NCI-H2227 (cell line): ENCODE results near the gene ATP4A.
"Not testable (repeated sequence)": the region's sequence is repeated elsewhere in the genome, so short reads cannot be mapped to it uniquely, and the experiment has no call there.

Experiments
- DNase-seq: peaks from one replicate; lab custom pipeline; 2025; ENCODE audit not compliant: unreplicated experiment; lab: John Stamatoyannopoulos, UW

The ATP4A gene

GRCh38 chr19:35563207-35563829 is at the start of gene ATP4A:
Gene ATP4A, minus strand, starts transcription at chr19:35563658. Its CDS starts 29 bp downstream, at chr19:35563629.
- no peak for DNase-seq

GRCh38 chr19:35612559-35613321 is 49.3 kb upstream of the ATP4A start, which contains the start of gene HAUS5:
Gene HAUS5, plus strand, starts transcription at chr19:35612735. Its CDS starts 60 bp downstream, at chr19:35612795.
- DNase-seq, result peak; percentile 100

- DNase-seq, result no peak
Measured at GRCh38 chr19:35612224-35612558, 48.7 kb upstream of the ATP4A start.

- DNase-seq, result no peak
Measured at GRCh38 chr19:35609851-35610353, 46.4 kb upstream of the ATP4A start.

GRCh38 chr19:35608251-35608650 is 44.8 kb upstream of the ATP4A start:
- DNase-seq, result no peak

- DNase-seq, result no peak
Measured at GRCh38 chr19:35607661-35608060, 44.2 kb upstream of the ATP4A start.

- DNase-seq, result not testable (repeated sequence)
Measured at GRCh38 chr19:35607170-35607569, 43.7 kb upstream of the ATP4A start.

GRCh38 chr19:35604436-35604835 is 41.0 kb upstream of the ATP4A start:
- DNase-seq, result not testable (repeated sequence)

- no peak for DNase-seq
Measured at GRCh38 chr19:35601971-35602370, 38.5 kb upstream of the ATP4A start.

- DNase-seq, result peak; percentile 55
Measured at GRCh38 chr19:35596366-35596999, 33.0 kb upstream of the ATP4A start.

- DNase-seq, result no peak
Measured at GRCh38 chr19:35595928-35596327, 32.5 kb upstream of the ATP4A start.

GRCh38 chr19:35595026-35595425 is 31.6 kb upstream of the ATP4A start:
- DNase-seq, result not testable (repeated sequence)

GRCh38 chr19:35592226-35592625 is 28.8 kb upstream of the ATP4A start:
- peak; percentile 75 for DNase-seq

GRCh38 chr19:35590875-35591274 is 27.4 kb upstream of the ATP4A start:
- no peak for DNase-seq

- no peak for DNase-seq
Measured at GRCh38 chr19:35587321-35587720, 23.9 kb upstream of the ATP4A start.

GRCh38 chr19:35585848-35586247 is 22.4 kb upstream of the ATP4A start, which contains the start of gene PMIS2:
Gene PMIS2, plus strand, starts transcription at chr19:35586173. Its CDS starts 87 bp downstream, at chr19:35586260.
- DNase-seq, result peak; percentile 73

- DNase-seq, result no peak
Measured at GRCh38 chr19:35582760-35583159, 19.3 kb upstream of the ATP4A start.

GRCh38 chr19:35578707-35579106 is 15.2 kb upstream of the ATP4A start:
- no peak for DNase-seq

GRCh38 chr19:35577918-35578317 is 14.5 kb upstream of the ATP4A start:
- DNase-seq, result no peak

GRCh38 chr19:35571406-35571965 is 8.0 kb upstream of the ATP4A start:
- DNase-seq, result no peak

- no peak for DNase-seq
Measured at GRCh38 chr19:35569281-35569781, 5.9 kb upstream of the ATP4A start.
